Adrenal gland (tissue), 12 donors: ENCODE results near the gene LDB2. TPM values are rescaled to one million over a fixed set of nuclear protein-coding genes. Genes with fewer than 3 reads are reported as not detected.

Source experiments
- DNase-seq, 7 donors: peaks; one replicate each; pipeline ENCODE4 v3.0.0-alpha.2; 2019 to 2020
- H3K27ac ChIP-seq, 5 donors: fragments of 200-600 bp; sonication (generic) in 4 of 5; 1 replicate in 3 of 5; 2 replicates in 2 of 5; pipeline versions ENCODE4 v1.5.1 to v1.8.0; 2016 to 2020; ENCODE audit warnings: mild to moderate bottlenecking in 1 of 5
- H3K27me3 ChIP-seq: fragments of 200-600 bp; 2 replicates; pipeline ENCODE4 v1.8.0; 2021
- H3K36me3 ChIP-seq, 2 donors: fragments of 200-600 bp; replicated peaks in 1 of 2; 1 replicate in 1 of 2; 2 replicates in 1 of 2; pipeline versions ENCODE4 v1.5.1 to v1.8.0; 2018 to 2022
- H3K4me1 ChIP-seq, 2 donors: fragments of 200-600 bp; replicated peaks in 1 of 2; 1 replicate in 1 of 2; 2 replicates in 1 of 2; pipeline versions ENCODE4 v1.5.1 to v1.8.0; 2018 to 2021
- H3K4me3 ChIP-seq, 4 donors: fragments of 200-600 bp; sonication (generic) in 3 of 4; one replicate each; pipeline ENCODE4 v1.5.1; 2016 to 2018
- H3K9me3 ChIP-seq, 3 donors: fragments of 200-600 bp; sonication (generic) in 1 of 3; replicated peaks in 1 of 3; 1 replicate in 2 of 3; 2 replicates in 1 of 3; pipeline versions ENCODE4 v1.5.1 to v1.8.0; 2016 to 2021
- CTCF ChIP-seq, 6 experiments: fragments of 450-650 bp in 4 of 6; fragments of 200-600 bp in 2 of 6; sonication (generic) in 1 of 6; IDR thresholded peaks; 1 replicate in 5 of 6; 2 replicates in 1 of 6; pipeline versions ENCODE4 v1.5.1 to v1.8.0; 2016 to 2021; ENCODE audit warnings: antibody characterized with exemption in 6 of 6, mild to moderate bottlenecking in 2 of 6, moderate library complexity in 1 of 6
- POLR2A ChIP-seq, 2 donors: fragments of 450-650 bp; IDR thresholded peaks; one replicate each; pipeline ENCODE4 v1.6.1; 2017; ENCODE audit warnings: antibody characterized with exemption in 2 of 2, mild to moderate bottlenecking in 2 of 2, moderate library complexity in 1 of 2
- WGBS, 4 donors: extraction: QIAGEN DNeasy Blood & Tissue Kit in 2 of 4; methylation state at CpG; one replicate each; pipeline versions ENCODE4 v1.1.5 to v1.1.7; 2013 to 2017; 5-methylcytosine and 5-hydroxymethylcytosine counted together
- intact Hi-C, 2 donors: fragments of 100-400 bp; cut with DNase I; formaldehyde crosslinking; loops; one replicate each; pipeline versions ENCODE4 v1.14.1 to v1.15.0; 2022 to 2023
- polyA plus RNA-seq, 3 donors: library from polyadenylated mRNA; stranded (reverse); fragments of 200-250 nt in 2 of 3; fragments of 350-450 nt in 1 of 3; fragmentation: Illumina TruSeq in 1 of 3; extraction: RNeasy Lipid Tissue Mini Kit (QIAGEN cat#74804) in 1 of 3; gene quantifications; one replicate each; pipeline ENCODE4 v1.2.3, GENCODE V29; 2013 to 2014
- total RNA-seq, 9 donors: library from RNA; depleted of rRNA in 4 of 9; stranded (reverse); fragments of >200 nt in 4 of 9; fragments of 120-200 nt in 1 of 9; fragmentation: NEBNext Ultra II Directional in 1 of 9; extraction: Animal tissue kit (Norgen Biotek cat#: 25700) in 1 of 9; gene quantifications; one replicate each; pipeline versions ENCODE4 v1.1.0 to v1.2.4, GENCODE V29; 2013 to 2023
- donor health status: healthy with polysubstance abuse.
- donor health status: Bipolar disorder and iron deficiency.
- donor health status: DM: yes; HTN: yes; CAD: no.
- donor health status: DM: no; HTN: no; CAD: no.
- donor health status: DM: no; HTN: no; CAD: no.
- donor health status: DM: yes; HTN: yes; CAD: no.

Gene LDB2
- total and polyA plus RNA-seq, 12 donors = 17.1 to 51.1 (median 27.0) TPM

GRCh38 chr4:16809943-16810342 lies 88.5 kb downstream of the LDB2 start:
- DNase-seq = no peak
- WGBS, 4 donors = 39 to 57% (median 48%) methylated on average over 3 of the region's 3 CpGs

DNA sequence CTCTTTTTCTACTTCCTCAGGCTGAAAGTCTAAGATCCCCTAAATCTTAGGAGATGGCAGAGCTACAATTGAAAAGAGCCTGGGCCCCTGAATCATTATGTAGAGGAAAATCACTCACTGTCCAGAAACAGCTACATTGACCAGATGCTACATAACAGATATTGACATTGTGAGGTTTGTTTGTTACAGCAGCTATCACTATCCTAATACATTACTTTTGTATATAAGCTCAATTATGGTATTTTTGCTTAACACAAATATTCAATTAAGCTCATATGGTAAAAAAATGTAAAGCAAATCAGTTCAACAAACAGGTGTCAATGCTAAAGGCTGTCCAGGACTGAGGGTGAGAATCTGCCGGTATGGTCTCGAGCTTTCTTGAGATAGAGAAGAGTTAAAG lies 89.4 kb downstream of the LDB2 start:
- Histone ChIP-seq H3K27me3 (no peaks in the 10 kb centered on the region), H3K4me3 (no peak overlapping the region), H3K36me3 (no peaks in the 10 kb centered on the region), H3K9me3 (no peaks in the 10 kb centered on the region), H3K27ac (no peak overlapping the region), H3K4me1 (no peaks in the 10 kb centered on the region)
- TF ChIP-seq POLR2A (IDR thresholded peaks at IDR 0.05) = no peak
- TF ChIP-seq CTCF (IDR thresholded peaks at IDR 0.05) = no peak
- intact Hi-C loops = no loop called here
- DNase-seq = no peak
- 91 to 100% (median 94%) methylated on average over 2 of the region's 2 CpGs for WGBS, 4 donors

More at GRCh38 chr4:16809943-16810342, 88.5 kb downstream of the LDB2 start:
- Histone ChIP-seq H3K36me3 (no peaks in the 10 kb centered on the region), H3K9me3 (no peaks in the 10 kb centered on the region), H3K4me1 (no peaks in the 10 kb centered on the region), H3K27me3 (no peaks in the 10 kb centered on the region), H3K27ac (no peak overlapping the region), H3K4me3 (no peak overlapping the region)
- TF ChIP-seq CTCF (IDR thresholded peaks at IDR 0.05) = no peak
- no peak for TF ChIP-seq POLR2A (IDR thresholded peaks at IDR 0.05)
- intact Hi-C loops = no loop called here

GRCh38 chr4:16807355-16807754 lies 91.1 kb downstream of the LDB2 start:
- no peaks in the 10 kb centered on the region for H3K9me3 ChIP-seq
- H3K4me1 ChIP-seq = no peaks in the 10 kb centered on the region
- H3K27ac ChIP-seq = no peak overlapping the region
- H3K27me3 ChIP-seq = no peaks in the 10 kb centered on the region
- no peak for DNase-seq
- H3K36me3 ChIP-seq = no peaks in the 10 kb centered on the region
- TF ChIP-seq CTCF (IDR thresholded peaks at IDR 0.05) = no peak
- no peak for TF ChIP-seq POLR2A (IDR thresholded peaks at IDR 0.05)
- intact Hi-C loops = no loop called here
- H3K4me3 ChIP-seq = no peak overlapping the region

GRCh38 chr4:16804581-16804980 lies 93.9 kb downstream of the LDB2 start:
- no peak overlapping the region for H3K4me3 ChIP-seq
- intact Hi-C loops = no loop called here

More at GRCh38 chr4:16804581-16804980, 93.9 kb downstream of the LDB2 start:
- H3K9me3 ChIP-seq = no peaks in the 10 kb centered on the region
- H3K36me3 ChIP-seq = no peaks in the 10 kb centered on the region
- TF ChIP-seq CTCF (IDR thresholded peaks at IDR 0.05) = no peak
- TF ChIP-seq POLR2A (IDR thresholded peaks at IDR 0.05) = no peak
- H3K27ac ChIP-seq = no peak overlapping the region
- no peaks in the 10 kb centered on the region for H3K4me1 ChIP-seq
- no peak for DNase-seq
- no peaks in the 10 kb centered on the region for H3K27me3 ChIP-seq
